Tibial nerve (tissue), 4 donors: ENCODE data around the gene TTC1. TPM values are rescaled to one million over a fixed set of nuclear protein-coding genes. Genes with fewer than 3 reads are reported as not detected.

Experiments
- DNase-seq, 2 donors: peaks; one replicate each; pipeline ENCODE4 v3.0.0-alpha.2; 2019; ENCODE audit warnings: low spot score in 2 of 2
- H3K27ac ChIP-seq, 4 donors: fragments of 200-600 bp; sonication (generic) in 3 of 4; one replicate each; pipeline ENCODE4 v1.5.1; 2017 to 2019; ENCODE audit warnings: mild to moderate bottlenecking in 1 of 4
- H3K27me3 ChIP-seq, 2 donors: fragments of 200-600 bp; sonication (generic) in 1 of 2; one replicate each; pipeline versions ENCODE4 v1.5.1 to v1.6.0; 2017 to 2019
- H3K36me3 ChIP-seq, 3 donors: fragments of 200-600 bp; sonication (generic); one replicate each; pipeline ENCODE4 v1.5.1; 2018 to 2019
- H3K4me1 ChIP-seq, 4 donors: fragments of 200-600 bp; sonication (generic) in 3 of 4; one replicate each; pipeline ENCODE4 v1.5.1; 2017 to 2019
- H3K4me3 ChIP-seq, 4 donors: fragments of 200-600 bp; sonication (generic) in 3 of 4; one replicate each; pipeline ENCODE4 v1.5.1; 2017 to 2019; ENCODE audit warnings: mild to moderate bottlenecking in 1 of 4, moderate library complexity in 1 of 4
- H3K9me3 ChIP-seq, 4 donors: fragments of 200-600 bp; sonication (generic) in 3 of 4; one replicate each; pipeline ENCODE4 v1.5.1; 2017 to 2019
- EP300 ChIP-seq, 2 donors: sonication (generic); formaldehyde crosslinking; IDR thresholded peaks; one replicate each; pipeline ENCODE4 v1.6.1; 2017; ENCODE audit warnings: antibody characterized with exemption in 2 of 2, mild to moderate bottlenecking in 1 of 2
- POLR2A ChIP-seq, 2 donors: fragments of 450-650 bp; IDR thresholded peaks; one replicate each; pipeline ENCODE4 v1.6.1; 2017; ENCODE audit warnings: antibody characterized with exemption in 2 of 2, mild to moderate bottlenecking in 2 of 2, moderate library complexity in 2 of 2
- WGBS, 2 donors: methylation state at CpG; one replicate each; pipeline ENCODE4 v1.1.5; 2018; 5-methylcytosine and 5-hydroxymethylcytosine counted together
- total RNA-seq, 4 donors: library from RNA; depleted of rRNA; stranded (reverse); fragments of >200 nt; gene quantifications; one replicate each; pipeline ENCODE4 v1.1.0, GENCODE V29; 2016
- TF ChIP-seq, protein P1 (sequence below), 5 experiments: fragments of 200-600 bp in 3 of 5; fragments of 450-650 bp in 2 of 5; sonication (generic) in 3 of 5; IDR thresholded peaks; one replicate each; pipeline ENCODE4 v1.5.1; 2016 to 2019; ENCODE audit warnings: antibody characterized with exemption in 5 of 5, mild to moderate bottlenecking in 3 of 5, moderate library complexity in 2 of 5

The TTC1 gene
- total RNA-seq, 4 donors from 2014 or later, result 27.6 to 40.4 (median 36.9) TPM

DNA sequence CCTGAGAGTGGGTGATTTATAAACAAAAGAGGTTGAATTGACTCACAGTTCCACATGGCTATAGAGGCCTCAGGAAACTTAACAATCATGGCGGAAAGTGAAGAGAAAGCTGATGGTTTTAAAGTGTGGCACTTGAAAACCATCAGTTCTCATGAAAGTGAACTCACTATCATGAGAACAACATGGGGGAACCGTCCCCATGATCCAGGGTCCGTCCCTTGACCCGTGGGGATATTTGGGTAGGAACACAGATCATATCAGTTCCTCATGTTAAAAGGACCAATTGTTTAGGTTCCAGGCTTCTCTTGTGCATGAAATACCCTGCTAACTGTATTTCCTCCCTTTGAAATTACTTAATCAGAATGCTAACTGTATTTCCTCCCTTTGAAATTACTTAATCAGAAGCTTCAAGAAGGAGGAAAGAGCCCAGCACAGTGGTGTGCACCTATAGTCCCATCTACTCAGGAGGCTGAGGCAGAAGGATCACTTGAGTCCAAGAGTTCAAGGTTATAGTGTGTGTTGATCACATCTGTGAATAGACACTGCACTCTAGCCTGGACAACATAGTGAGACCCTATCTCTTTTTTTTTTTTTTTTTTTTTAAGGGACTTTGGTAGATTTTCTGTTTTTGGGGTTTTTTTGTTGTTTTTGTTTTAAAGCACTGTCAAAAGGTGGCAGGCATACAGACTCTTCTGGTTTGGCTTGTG, 24.8 kb downstream of the TTC1 start:
- Histone ChIP-seq H3K9me3 (no peaks in the 10 kb centered on the region), H3K36me3 (peaks cover 0 to 51% (median 0%) of the 10 kb centered on the region in 3 donors), H3K27me3 (no peaks in the 10 kb centered on the region), H3K4me1 (peaks cover 0 to 13% (median 0%) of the 10 kb centered on the region in 4 donors), H3K4me3 (no peak overlapping the region), H3K27ac (no peak overlapping the region)
- TF ChIP-seq EP300 (IDR thresholded peaks at IDR 0.05) (no peak), POLR2A (IDR thresholded peaks at IDR 0.05) (no peak)
- TF ChIP-seq, protein P1, sequence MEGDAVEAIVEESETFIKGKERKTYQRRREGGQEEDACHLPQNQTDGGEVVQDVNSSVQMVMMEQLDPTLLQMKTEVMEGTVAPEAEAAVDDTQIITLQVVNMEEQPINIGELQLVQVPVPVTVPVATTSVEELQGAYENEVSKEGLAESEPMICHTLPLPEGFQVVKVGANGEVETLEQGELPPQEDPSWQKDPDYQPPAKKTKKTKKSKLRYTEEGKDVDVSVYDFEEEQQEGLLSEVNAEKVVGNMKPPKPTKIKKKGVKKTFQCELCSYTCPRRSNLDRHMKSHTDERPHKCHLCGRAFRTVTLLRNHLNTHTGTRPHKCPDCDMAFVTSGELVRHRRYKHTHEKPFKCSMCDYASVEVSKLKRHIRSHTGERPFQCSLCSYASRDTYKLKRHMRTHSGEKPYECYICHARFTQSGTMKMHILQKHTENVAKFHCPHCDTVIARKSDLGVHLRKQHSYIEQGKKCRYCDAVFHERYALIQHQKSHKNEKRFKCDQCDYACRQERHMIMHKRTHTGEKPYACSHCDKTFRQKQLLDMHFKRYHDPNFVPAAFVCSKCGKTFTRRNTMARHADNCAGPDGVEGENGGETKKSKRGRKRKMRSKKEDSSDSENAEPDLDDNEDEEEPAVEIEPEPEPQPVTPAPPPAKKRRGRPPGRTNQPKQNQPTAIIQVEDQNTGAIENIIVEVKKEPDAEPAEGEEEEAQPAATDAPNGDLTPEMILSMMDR (IDR thresholded peaks at IDR 0.05), result no peak
- WGBS, 2 donors, result 59 to 65% methylated on average over 4 of the region's 4 CpGs
- DNase-seq, result no peak

DNA sequence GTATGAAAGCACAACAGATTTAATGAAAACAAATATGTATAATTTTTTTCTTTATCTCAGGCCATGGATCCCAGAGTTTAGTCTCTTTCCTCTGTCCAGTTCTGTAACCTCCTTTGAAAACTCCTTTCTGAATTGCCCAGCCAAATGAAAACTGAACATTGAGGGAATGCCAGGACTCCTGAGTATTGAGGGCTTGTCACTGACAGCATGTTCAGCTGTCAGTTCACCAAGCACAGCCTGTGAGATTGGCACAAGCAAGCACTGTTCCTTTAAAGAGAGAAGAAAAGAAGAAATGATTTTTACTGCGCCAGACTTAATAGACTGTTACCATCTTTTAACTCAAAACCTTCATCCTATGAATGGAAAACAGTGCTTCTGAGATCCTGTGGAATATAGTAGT, 27.3 kb downstream of the TTC1 start:
- 89 to 96% methylated on average over 1 of the region's 1 CpG for WGBS, 2 donors
- H3K27me3 ChIP-seq, result no peaks in the 10 kb centered on the region
- H3K4me3 ChIP-seq, result no peak overlapping the region
- DNase-seq, result no peak
- TF ChIP-seq POLR2A (IDR thresholded peaks at IDR 0.05), result no peak
- TF ChIP-seq EP300 (IDR thresholded peaks at IDR 0.05), result no peak
- TF ChIP-seq, protein P1 (IDR thresholded peaks at IDR 0.05), result no peak
- no peak overlapping the region for H3K27ac ChIP-seq
- no peaks in the 10 kb centered on the region for H3K9me3 ChIP-seq
- peaks cover 0 to 2% (median 0%) of the 10 kb centered on the region in 4 donors for H3K4me1 ChIP-seq
- H3K36me3 ChIP-seq, result peaks cover 0 to 65% (median 0%) of the 10 kb centered on the region in 3 donors

DNA sequence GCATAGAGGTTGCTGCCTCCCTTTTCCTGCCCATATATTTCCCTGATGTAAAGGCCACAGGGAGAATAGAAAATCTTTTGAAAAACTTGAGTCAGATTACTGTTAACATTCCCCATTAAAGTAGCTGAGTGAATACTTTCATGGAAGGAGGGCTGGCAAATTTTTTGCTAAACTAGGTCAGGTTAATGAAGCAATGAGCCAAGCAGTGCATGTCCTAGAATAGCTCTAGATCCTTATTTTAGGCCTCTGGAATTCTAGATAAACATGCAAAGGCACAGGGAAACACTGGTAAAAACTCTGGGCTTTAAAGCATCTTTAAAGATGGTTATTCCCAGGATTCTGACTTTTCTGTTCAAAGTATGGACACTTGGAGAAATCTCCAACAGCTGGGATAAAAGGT, 27.9 kb downstream of the TTC1 start:
- H3K27me3 ChIP-seq, result no peaks in the 10 kb centered on the region
- no peaks in the 10 kb centered on the region for H3K9me3 ChIP-seq
- H3K36me3 ChIP-seq, result peaks cover 0 to 65% (median 0%) of the 10 kb centered on the region in 3 donors
- no peak for DNase-seq
- no peak overlapping the region for H3K4me3 ChIP-seq
- TF ChIP-seq POLR2A (IDR thresholded peaks at IDR 0.05) (no peak), EP300 (IDR thresholded peaks at IDR 0.05) (no peak)
- TF ChIP-seq, protein P1 (IDR thresholded peaks at IDR 0.05), result no peak
- no peak overlapping the region for H3K27ac ChIP-seq
- no peaks in the 10 kb centered on the region for H3K4me1 ChIP-seq

DNA sequence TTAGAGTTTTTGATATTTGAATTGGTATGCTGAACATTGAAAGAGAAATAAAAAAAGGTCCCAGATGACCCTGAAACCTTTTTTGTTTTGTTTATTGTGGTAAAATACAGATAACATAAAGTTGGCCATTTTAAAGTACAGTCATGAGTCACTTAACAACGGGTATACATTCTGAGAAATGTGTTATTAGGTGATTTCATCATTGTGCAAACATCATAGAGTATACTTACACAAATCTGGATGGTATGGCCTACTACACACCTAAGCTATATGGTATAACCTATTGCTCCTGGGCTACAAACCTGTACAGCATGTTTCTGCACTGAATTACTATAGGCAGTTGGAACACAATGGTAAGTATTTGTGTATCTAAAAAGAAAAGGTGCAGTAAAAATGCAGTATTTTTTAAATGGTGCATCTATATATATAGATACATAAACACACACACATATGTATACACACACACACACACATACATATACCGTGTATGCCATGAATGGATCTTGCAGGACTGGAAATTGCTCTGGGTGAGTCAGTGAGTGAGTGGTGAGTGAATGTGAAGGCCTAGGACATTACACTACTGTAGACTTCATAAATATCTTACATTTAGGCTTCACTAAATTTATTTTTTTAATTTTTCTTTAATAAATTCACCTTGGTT, 31.0 kb downstream of the TTC1 start:
- 74 to 77% methylated on average over 2 of the region's 2 CpGs for WGBS, 2 donors

More for the DNA sequence above, 31.0 kb downstream of the TTC1 start:
- Histone ChIP-seq H3K4me1 (no peaks in the 10 kb centered on the region), H3K36me3 (peaks cover 0 to 82% (median 0%) of the 10 kb centered on the region in 3 donors), H3K4me3 (no peak overlapping the region), H3K9me3 (no peaks in the 10 kb centered on the region), H3K27me3 (no peaks in the 10 kb centered on the region), H3K27ac (no peak overlapping the region)
- TF ChIP-seq, protein P1 (IDR thresholded peaks at IDR 0.05), result no peak
- no peak for TF ChIP-seq EP300 (IDR thresholded peaks at IDR 0.05)
- TF ChIP-seq POLR2A (IDR thresholded peaks at IDR 0.05), result no peak
- DNase-seq, result no peak
